ENCODE measurements around the gene EOMES.
A peak's percentile ranks its signal among the peaks of the same experiment; 100 is the strongest.

EOMES gene

DNA sequence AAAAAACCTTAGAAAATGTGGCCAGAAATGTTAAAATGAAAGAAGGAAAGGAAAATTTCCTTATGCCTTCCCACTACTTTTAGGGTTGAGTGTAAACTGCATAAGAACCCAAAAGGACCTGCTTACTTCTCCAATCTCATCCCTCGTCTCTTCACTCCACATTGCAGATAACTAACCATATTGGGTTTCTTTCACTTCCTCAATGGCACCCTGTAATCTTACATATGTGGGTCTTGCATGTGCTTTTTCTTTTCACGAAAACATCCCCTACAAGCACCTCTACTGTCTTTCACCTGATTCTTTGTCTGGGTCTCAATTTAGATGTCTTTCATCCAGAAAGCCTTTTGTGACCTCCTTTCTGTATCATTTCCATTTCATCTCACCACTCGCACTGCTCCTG lies 23.1 kb downstream of the EOMES start:
- H3K36me3 ChIP-seq (ENCODE audit: control insufficient read depth, low read depth, low read length), result no peaks in the 10 kb centered on the region
- no peak overlapping the region for H3K27ac ChIP-seq (ENCODE audit: low read length)
- no peak overlapping the region for H3K4me3 ChIP-seq (ENCODE audit: low read length)
- H3K4me1 ChIP-seq (ENCODE audit: control insufficient read depth, low read depth, low read length), result no peaks in the 10 kb centered on the region
- H3K27me3 ChIP-seq (ENCODE audit: control insufficient read depth, insufficient read depth, low read length), result no peaks in the 10 kb centered on the region
- H3K9me3 ChIP-seq (ENCODE audit: control insufficient read depth, low read depth, low read length), result no peaks in the 10 kb centered on the region
- no peak overlapping the region for H3K9ac ChIP-seq (ENCODE audit: low read length)

DNA sequence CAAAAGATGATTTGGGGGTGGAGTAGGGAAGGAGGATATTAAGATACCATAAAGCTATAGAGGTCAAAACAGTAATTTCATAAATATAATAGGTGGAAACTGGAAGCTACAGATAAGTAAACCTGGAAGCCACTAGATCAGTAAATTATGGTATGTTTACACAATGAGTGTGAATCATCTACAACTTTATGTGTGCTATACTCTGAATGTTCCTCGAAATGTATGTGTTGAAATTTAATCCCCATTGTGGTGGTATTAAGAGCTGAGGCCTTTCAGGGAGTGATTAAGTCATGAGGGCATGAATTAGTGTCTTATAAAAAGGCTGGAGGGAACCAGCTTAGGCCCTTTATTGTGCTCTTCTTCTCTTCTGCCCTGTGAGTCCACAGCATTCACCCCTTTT lies 25.2 kb downstream of the EOMES start:
- no peak overlapping the region for H3K4me3 ChIP-seq (ENCODE audit: low read length)
- no peak overlapping the region for H3K9ac ChIP-seq (ENCODE audit: low read length)
- no peak overlapping the region for H3K27ac ChIP-seq (ENCODE audit: low read length)
- no peaks in the 10 kb centered on the region for H3K36me3 ChIP-seq (ENCODE audit: control insufficient read depth, low read depth, low read length)
- H3K9me3 ChIP-seq (ENCODE audit: control insufficient read depth, low read depth, low read length), result no peaks in the 10 kb centered on the region
- H3K27me3 ChIP-seq (ENCODE audit: control insufficient read depth, insufficient read depth, low read length), result no peaks in the 10 kb centered on the region
- H3K4me1 ChIP-seq (ENCODE audit: control insufficient read depth, low read depth, low read length), result no peaks in the 10 kb centered on the region

DNA sequence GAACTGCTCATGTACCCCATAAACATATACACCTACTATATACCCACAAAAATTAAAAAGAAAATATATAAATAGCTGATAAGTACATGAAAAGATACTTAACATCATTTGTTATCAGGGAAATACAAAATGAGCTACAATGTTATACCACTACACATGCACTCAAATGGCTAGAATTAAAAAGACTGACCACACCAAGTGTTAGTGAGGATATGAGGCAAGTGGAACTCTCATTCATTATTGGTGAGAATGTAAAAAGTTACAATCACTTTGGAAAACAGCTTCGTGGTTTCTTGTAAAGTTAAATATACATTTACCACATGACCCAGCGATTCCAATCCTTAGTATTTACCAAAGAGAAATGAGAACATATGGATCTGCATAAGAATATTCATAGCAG lies 26.5 kb downstream of the EOMES start:
- H3K36me3 ChIP-seq (ENCODE audit: control insufficient read depth, low read depth, low read length), result no peaks in the 10 kb centered on the region
- H3K9ac ChIP-seq (ENCODE audit: low read length), result no peak overlapping the region
- no peak overlapping the region for H3K27ac ChIP-seq (ENCODE audit: low read length)
- no peaks in the 10 kb centered on the region for H3K27me3 ChIP-seq (ENCODE audit: control insufficient read depth, insufficient read depth, low read length)
- H3K9me3 ChIP-seq (ENCODE audit: control insufficient read depth, low read depth, low read length), result no peaks in the 10 kb centered on the region
- no peak overlapping the region for H3K4me3 ChIP-seq (ENCODE audit: low read length)
- H3K4me1 ChIP-seq (ENCODE audit: control insufficient read depth, low read depth, low read length), result no peaks in the 10 kb centered on the region

DNA sequence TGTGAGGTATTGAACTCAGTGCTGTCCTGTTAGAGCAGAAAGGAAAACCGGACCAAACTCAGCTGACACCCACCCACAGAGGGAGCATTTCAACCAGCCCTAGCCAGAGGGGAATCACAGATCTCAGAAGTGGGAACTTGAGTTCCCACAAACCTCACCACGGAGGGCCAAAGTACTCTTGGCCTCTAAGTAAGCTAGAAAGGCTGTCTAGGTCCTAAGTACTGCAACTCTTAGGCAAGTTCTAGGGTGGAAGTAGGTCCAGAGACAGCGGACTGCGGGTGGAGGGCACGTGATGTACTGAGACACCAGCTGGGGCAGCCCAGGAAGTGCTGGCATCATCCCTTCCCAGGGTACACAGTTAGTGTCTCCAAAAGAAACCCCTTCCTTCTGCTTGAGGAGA lies 34.1 kb downstream of the EOMES start:
- Histone ChIP-seq H3K9me3 (ENCODE audit: control insufficient read depth, low read depth, low read length) (no peaks in the 10 kb centered on the region), H3K27me3 (ENCODE audit: control insufficient read depth, insufficient read depth, low read length) (no peaks in the 10 kb centered on the region), H3K4me3 (ENCODE audit: low read length) (no peak overlapping the region), H3K36me3 (ENCODE audit: control insufficient read depth, low read depth, low read length) (no peaks in the 10 kb centered on the region), H3K9ac (ENCODE audit: low read length) (no peak overlapping the region), H3K4me1 (ENCODE audit: control insufficient read depth, low read depth, low read length) (no peaks in the 10 kb centered on the region), H3K27ac (ENCODE audit: low read length) (no peak overlapping the region)

DNA sequence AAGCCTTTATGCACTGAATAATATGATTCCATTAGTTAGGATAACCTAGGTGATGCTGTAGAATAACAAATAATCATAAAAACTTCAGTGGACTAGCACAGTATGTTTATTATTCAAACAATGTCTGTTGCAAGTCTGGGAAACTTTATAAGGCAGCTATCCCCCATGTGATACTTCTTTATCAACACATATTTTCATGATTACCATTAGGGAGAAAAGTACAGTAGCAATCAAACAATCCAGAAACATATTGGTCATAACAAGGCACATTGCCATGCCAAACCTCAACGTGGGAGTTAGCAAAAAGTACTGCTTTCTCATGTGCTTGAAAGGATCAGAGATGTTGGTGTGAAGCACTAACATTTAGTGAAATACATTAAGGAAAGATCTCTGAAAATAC lies 35.5 kb downstream of the EOMES start:
- Histone ChIP-seq H3K27me3 (ENCODE audit: control insufficient read depth, insufficient read depth, low read length) (no peaks in the 10 kb centered on the region), H3K4me1 (ENCODE audit: control insufficient read depth, low read depth, low read length) (no peaks in the 10 kb centered on the region), H3K27ac (ENCODE audit: low read length) (no peak overlapping the region), H3K9me3 (ENCODE audit: control insufficient read depth, low read depth, low read length) (no peaks in the 10 kb centered on the region), H3K4me3 (ENCODE audit: low read length) (no peak overlapping the region), H3K9ac (ENCODE audit: low read length) (no peak overlapping the region), H3K36me3 (ENCODE audit: control insufficient read depth, low read depth, low read length) (no peaks in the 10 kb centered on the region)

DNA sequence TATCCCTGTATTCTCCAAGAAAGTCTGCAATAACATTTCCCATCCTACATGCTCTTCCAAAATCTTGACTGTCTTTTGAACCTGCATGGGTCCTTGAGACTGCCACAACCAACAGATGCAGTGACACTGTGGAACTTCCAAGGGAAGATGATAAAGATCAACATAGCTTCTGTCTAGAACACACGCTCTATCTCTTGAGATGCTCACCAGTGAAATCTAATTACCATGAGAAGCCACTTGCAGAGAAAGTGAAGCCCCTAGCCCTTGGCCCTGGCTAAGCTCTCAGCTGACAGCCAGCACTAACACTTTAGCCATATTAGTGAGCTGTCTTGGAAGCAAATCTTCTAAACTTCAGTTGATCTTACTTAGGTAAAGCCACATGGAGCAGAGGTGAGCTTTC lies 36.6 kb downstream of the EOMES start:
- H3K27me3 ChIP-seq (ENCODE audit: control insufficient read depth, insufficient read depth, low read length), result no peaks in the 10 kb centered on the region
- no peaks in the 10 kb centered on the region for H3K36me3 ChIP-seq (ENCODE audit: control insufficient read depth, low read depth, low read length)
- no peak overlapping the region for H3K9ac ChIP-seq (ENCODE audit: low read length)
- H3K9me3 ChIP-seq (ENCODE audit: control insufficient read depth, low read depth, low read length), result no peaks in the 10 kb centered on the region
- H3K4me1 ChIP-seq (ENCODE audit: control insufficient read depth, low read depth, low read length), result peaks cover 6% of the 10 kb centered on the region
- H3K27ac ChIP-seq (ENCODE audit: low read length), result no peak overlapping the region
- no peak overlapping the region for H3K4me3 ChIP-seq (ENCODE audit: low read length)

DNA sequence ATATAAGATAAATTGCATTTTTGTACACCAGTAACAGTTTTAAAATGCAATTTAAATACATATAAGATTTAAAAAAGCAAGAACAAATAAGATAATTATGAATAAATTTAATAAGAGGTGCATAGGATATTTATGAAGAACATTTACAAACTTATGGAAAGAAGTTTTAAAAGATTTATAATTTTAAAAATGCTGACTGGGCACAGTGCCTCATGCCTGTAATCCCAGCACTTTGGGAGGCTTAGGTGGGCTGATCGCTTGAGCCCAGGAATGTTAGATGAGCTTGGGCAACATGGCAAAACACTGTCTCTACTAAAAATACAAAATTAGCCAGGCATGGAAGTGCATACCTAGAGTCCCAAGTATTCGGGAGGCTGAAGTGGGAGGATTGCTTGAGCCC lies 37.8 kb downstream of the EOMES start:
- Histone ChIP-seq H3K36me3 (ENCODE audit: control insufficient read depth, low read depth, low read length) (no peaks in the 10 kb centered on the region), H3K4me3 (ENCODE audit: low read length) (no peak overlapping the region), H3K9ac (ENCODE audit: low read length) (no peak overlapping the region), H3K4me1 (ENCODE audit: control insufficient read depth, low read depth, low read length) (peaks cover 6% of the 10 kb centered on the region), H3K9me3 (ENCODE audit: control insufficient read depth, low read depth, low read length) (no peaks in the 10 kb centered on the region), H3K27ac (ENCODE audit: low read length) (no peak overlapping the region), H3K27me3 (ENCODE audit: control insufficient read depth, insufficient read depth, low read length) (no peaks in the 10 kb centered on the region)

DNA sequence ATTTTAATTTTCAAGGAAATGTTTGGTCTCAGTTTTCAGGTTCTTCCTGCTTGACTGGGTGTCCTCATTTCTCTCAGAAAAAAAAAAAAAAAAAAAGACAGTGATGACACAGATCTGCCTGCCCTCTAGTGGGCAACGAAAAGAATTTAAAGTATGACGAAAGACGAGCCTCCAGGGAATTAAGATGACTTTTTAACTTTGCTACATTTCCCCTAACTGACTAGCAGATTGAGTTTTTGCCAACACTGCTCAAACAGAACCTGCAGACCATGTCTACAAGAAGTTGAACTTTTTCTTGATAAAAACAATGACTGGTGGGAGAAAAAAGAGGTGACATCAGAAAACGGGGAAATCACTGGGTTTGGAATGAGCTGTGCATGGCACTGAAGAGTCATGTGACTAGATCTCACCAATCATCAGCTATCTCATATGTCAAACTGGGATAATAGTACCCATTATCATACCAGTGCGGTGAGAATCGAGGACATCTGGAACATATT lies 40.8 kb downstream of the EOMES start:
- Histone ChIP-seq H3K27ac (ENCODE audit: low read length) (peak overlapping the region; percentile 17), H3K4me3 (ENCODE audit: low read length) (peak overlapping the region; percentile 34), H3K36me3 (ENCODE audit: control insufficient read depth, low read depth, low read length) (no peaks in the 10 kb centered on the region), H3K9ac (ENCODE audit: low read length) (peak overlapping the region; percentile 37), H3K27me3 (ENCODE audit: control insufficient read depth, insufficient read depth, low read length) (no peaks in the 10 kb centered on the region), H3K9me3 (ENCODE audit: control insufficient read depth, low read depth, low read length) (no peaks in the 10 kb centered on the region), H3K4me1 (ENCODE audit: control insufficient read depth, low read depth, low read length) (peaks cover 6% of the 10 kb centered on the region)

DNA sequence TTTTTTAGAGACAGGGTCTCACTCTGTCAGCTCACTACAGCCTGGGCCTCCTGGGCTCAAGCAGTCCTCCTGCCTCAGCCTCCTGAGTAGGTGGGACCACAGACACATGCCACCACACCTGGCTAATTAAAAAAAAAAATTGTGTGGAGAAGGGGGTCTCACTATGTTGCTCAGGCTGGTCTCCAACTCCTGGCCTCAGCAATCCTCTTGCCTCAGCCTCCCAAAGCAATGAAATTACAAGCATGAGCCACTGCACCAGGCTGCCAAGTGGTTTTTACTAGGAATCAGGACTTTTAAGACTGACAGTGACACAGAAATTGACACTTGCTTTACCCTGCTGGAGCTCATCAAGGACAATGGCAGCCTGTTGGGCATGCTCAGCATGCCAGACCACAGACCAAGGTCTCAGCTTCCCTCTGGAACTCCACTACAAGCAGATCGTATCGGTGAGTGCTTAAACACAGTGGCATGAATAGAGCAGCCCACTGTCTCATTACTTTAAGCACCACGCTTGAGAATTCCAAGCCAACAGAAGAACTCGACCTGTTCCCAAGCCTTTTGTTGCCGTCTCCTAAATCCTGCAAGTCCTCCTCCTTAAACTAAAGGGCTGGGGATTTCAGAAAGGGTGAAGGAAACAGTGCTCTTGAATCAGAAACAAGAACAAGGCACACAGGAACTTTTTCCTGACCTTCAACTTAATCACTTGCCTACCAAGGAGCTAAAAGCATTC lies 41.4 kb downstream of the EOMES start:
- H3K36me3 ChIP-seq (ENCODE audit: control insufficient read depth, low read depth, low read length), result no peaks in the 10 kb centered on the region
- H3K27me3 ChIP-seq (ENCODE audit: control insufficient read depth, insufficient read depth, low read length), result no peaks in the 10 kb centered on the region
- H3K9me3 ChIP-seq (ENCODE audit: control insufficient read depth, low read depth, low read length), result no peaks in the 10 kb centered on the region
- peak overlapping the region; percentile 34 for H3K4me3 ChIP-seq (ENCODE audit: low read length)
- H3K9ac ChIP-seq (ENCODE audit: low read length), result peak overlapping the region; percentile 37
- peak overlapping the region; percentile 17 for H3K27ac ChIP-seq (ENCODE audit: low read length)
- peaks cover 6% of the 10 kb centered on the region for H3K4me1 ChIP-seq (ENCODE audit: control insufficient read depth, low read depth, low read length)

DNA sequence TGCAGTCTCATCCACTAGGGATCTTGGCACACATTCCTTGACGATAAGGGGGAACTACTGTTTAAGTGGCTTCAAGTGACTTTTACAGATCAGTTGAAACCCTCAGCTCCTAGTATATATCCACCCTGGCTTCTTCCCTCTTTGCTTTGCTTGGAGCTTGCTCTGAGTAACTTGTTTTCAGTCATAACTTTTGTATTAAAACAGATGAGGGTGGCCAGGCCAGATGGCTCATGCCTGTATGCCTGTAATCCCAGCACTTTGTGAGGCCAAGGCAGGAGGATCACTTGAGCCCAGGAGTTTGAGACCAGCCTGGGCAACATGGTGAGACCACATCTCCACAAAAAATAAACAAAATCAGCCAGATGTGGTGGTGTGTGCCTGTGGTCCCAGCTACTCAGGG lies 42.4 kb downstream of the EOMES start:
- Histone ChIP-seq H3K4me1 (ENCODE audit: control insufficient read depth, low read depth, low read length) (peaks cover 6% of the 10 kb centered on the region), H3K4me3 (ENCODE audit: low read length) (no peak overlapping the region), H3K27ac (ENCODE audit: low read length) (no peak overlapping the region)

DNA sequence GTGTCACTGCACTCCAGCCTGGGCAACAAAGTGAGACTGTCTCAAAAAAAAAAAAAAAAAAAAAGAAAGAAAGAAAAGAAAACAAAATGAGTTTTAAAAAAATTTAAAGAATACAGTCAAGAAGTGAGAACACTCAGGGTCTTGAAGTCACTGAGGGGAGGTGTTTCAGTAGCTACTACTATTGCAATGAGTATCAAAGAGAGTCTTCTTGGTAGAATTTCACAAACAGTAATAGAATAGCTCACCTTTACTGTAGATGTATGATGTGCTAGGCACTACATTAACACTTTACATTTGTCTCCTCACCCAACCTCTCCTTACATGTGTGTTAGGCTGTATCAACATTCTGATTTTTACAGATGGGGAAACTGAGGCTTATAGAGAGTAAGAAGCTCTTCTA lies 43.9 kb downstream of the EOMES start:
- Histone ChIP-seq H3K4me1 (ENCODE audit: control insufficient read depth, low read depth, low read length) (peaks cover 6% of the 10 kb centered on the region), H3K9me3 (ENCODE audit: control insufficient read depth, low read depth, low read length) (no peaks in the 10 kb centered on the region), H3K27me3 (ENCODE audit: control insufficient read depth, insufficient read depth, low read length) (no peaks in the 10 kb centered on the region), H3K36me3 (ENCODE audit: control insufficient read depth, low read depth, low read length) (no peaks in the 10 kb centered on the region), H3K27ac (ENCODE audit: low read length) (no peak overlapping the region), H3K9ac (ENCODE audit: low read length) (no peak overlapping the region), H3K4me3 (ENCODE audit: low read length) (no peak overlapping the region)

More for the DNA sequence above, 42.4 kb downstream of the EOMES start:
- H3K36me3 ChIP-seq (ENCODE audit: control insufficient read depth, low read depth, low read length), result no peaks in the 10 kb centered on the region
- H3K9me3 ChIP-seq (ENCODE audit: control insufficient read depth, low read depth, low read length), result no peaks in the 10 kb centered on the region
- no peaks in the 10 kb centered on the region for H3K27me3 ChIP-seq (ENCODE audit: control insufficient read depth, insufficient read depth, low read length)
- H3K9ac ChIP-seq (ENCODE audit: low read length), result no peak overlapping the region

DNA sequence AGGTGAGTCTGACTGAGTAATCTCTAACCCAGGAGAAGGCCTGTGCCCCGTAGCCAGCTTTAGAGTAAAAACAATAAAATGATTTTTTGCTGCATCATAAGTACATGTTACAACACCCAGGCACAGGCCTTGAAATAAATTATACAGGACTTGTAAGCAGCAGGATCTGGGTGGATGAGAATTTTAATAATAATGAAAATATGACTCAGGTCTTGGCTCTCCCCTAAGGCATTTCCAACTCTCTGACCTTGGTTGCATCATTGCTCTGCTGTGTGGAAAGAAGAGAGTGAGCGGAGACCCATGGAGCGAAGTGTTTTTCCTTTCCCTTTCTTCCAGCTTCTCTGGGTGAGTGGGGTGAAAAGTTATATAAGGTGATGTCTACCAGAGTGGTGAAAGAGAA lies 44.6 kb downstream of the EOMES start:
- H3K4me3 ChIP-seq (ENCODE audit: low read length), result no peak overlapping the region

More for the DNA sequence above, 44.6 kb downstream of the EOMES start:
- peaks cover 6% of the 10 kb centered on the region for H3K4me1 ChIP-seq (ENCODE audit: control insufficient read depth, low read depth, low read length)
- H3K27me3 ChIP-seq (ENCODE audit: control insufficient read depth, insufficient read depth, low read length), result no peaks in the 10 kb centered on the region
- no peaks in the 10 kb centered on the region for H3K9me3 ChIP-seq (ENCODE audit: control insufficient read depth, low read depth, low read length)
- no peak overlapping the region for H3K27ac ChIP-seq (ENCODE audit: low read length)
- H3K9ac ChIP-seq (ENCODE audit: low read length), result no peak overlapping the region
- no peaks in the 10 kb centered on the region for H3K36me3 ChIP-seq (ENCODE audit: control insufficient read depth, low read depth, low read length)
